HG03097 (cell line): ENCODE results near the gene LSP1.

Source experiments
- ATAC-seq: cut with Tn5 transposase; IDR thresholded peaks from one replicate; pipeline ENCODE4 v1.9.1; 2021; ENCODE audit not compliant: unreplicated experiment, low FRiP score

Gene LSP1

GRCh38 chr11:1926156-1927025 is 73.5 kb downstream of the LSP1 start:
- no peak for ATAC-seq

DNA sequence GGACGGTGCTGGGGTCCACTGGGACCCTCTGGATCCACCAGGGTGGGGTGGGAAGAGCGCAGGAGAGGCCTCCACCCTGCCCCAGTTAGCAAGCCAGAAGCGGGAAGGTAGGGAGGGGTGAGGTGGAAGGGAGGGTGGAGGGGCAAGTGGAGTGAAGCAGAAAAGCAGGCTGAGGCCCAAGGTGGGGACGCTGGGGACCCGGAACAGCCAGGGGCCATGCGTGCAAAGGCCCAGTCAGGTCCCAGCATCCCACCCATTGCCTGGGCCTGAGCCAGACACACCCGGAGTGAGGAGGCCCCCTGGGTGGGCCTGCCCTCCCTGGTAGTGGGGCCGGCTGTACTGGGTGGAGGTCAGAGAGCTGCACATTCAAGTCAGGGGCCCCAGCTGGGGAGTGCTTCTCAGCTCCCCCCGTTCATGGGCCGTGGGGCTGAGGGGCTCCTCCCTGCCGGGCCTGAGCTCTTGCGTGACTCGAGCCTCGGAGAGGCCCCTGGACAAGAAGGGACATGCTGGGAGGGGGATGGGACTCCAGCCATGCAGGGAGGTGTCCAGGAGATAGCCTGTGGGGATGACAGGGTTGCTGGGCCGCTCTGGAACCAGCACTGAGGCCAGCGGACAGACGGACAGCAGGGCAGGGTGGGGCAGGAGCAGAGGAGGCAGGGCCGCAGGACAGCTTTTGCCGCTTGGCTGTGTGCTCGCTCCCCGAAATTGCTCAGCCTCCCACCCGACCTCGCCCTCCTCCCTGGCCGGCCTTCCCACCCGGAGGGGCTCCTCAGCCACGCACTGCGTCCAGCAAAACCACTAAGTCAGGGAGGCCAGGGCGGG is 74.4 kb downstream of the LSP1 start:
- no peak for ATAC-seq

DNA sequence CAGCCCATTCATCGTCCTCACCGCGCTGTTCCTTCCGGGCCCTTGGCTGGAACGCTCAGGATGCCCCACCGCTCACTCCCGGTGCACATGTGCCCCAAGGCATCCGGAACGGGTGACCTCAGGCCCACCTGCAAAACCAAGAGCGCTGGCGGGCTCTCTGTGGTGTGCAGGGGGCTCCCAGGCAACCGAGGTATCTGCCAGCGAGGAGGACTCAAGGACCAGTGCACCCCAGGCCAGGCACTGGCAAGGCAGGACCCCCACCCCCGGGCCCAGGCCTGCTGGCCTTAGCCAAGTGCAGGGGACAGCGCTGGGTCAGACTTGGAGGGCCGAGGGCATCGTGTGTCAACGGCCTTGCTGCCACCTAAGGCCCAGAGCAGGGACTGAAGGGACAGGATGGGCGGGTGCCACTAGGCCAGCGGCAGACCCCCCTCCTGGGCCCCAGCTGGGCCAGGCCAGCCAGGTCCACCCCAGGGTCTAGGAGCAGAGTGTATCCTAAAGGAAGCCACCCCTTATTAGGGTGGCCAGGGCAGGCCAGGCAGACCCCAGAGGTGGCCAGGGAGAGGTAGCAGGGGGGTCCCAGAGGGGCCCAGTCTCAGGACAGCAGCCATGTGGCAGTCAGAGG is 75.1 kb downstream of the LSP1 start:
- no peak for ATAC-seq

GRCh38 chr11:1928470-1928890 is 75.6 kb downstream of the LSP1 start:
- no peak for ATAC-seq

GRCh38 chr11:1928891-1929541 is 76.1 kb downstream of the LSP1 start:
- ATAC-seq: no peak

- ATAC-seq: no peak
Measured at GRCh38 chr11:1929621-1930461, 77.0 kb downstream of the LSP1 start.

- ATAC-seq: no peak
Measured at GRCh38 chr11:1930462-1930830, 77.6 kb downstream of the LSP1 start.

DNA sequence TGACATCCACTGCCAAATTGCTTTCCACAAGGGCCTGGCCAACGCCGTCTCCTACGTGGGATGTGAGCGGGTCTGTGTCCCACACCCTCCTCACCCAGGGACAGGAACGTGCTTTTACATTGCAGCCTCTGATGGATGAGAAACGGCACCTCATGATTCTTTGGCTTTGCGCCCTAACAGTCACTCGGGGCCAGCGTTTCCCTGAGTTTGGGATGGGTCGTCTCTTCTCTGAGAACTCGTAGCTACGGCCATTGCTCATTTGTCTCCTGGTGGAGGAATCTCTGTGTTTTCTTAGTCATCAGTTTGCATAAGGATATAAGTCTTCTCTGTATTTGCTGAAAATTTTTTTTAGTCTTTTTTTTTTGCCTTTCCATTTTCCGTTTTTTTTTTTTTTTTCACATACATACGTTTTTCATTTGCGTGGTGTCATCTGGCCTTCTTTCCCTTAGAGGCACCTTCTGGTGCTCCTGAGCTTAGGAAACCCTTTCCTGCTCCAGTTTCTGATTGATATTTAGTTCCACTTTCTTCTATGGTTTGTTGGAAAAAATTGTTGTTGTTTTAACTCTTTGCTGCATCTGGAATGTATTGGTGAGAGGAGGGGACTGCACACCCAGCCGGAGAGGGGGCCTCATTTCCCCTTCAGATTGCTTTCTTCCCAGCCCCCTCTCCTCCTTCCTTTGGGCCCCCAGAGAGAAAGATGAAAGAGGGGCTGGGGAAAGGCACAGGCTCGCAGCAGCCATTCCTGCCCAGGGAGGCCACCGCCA is 78.6 kb downstream of the LSP1 start:
- ATAC-seq: no peak

GRCh38 chr11:1932105-1932480 is 79.2 kb downstream of the LSP1 start:
- ATAC-seq: no peak

- no peak for ATAC-seq
Measured at GRCh38 chr11:1932681-1933080, 79.8 kb downstream of the LSP1 start.

DNA sequence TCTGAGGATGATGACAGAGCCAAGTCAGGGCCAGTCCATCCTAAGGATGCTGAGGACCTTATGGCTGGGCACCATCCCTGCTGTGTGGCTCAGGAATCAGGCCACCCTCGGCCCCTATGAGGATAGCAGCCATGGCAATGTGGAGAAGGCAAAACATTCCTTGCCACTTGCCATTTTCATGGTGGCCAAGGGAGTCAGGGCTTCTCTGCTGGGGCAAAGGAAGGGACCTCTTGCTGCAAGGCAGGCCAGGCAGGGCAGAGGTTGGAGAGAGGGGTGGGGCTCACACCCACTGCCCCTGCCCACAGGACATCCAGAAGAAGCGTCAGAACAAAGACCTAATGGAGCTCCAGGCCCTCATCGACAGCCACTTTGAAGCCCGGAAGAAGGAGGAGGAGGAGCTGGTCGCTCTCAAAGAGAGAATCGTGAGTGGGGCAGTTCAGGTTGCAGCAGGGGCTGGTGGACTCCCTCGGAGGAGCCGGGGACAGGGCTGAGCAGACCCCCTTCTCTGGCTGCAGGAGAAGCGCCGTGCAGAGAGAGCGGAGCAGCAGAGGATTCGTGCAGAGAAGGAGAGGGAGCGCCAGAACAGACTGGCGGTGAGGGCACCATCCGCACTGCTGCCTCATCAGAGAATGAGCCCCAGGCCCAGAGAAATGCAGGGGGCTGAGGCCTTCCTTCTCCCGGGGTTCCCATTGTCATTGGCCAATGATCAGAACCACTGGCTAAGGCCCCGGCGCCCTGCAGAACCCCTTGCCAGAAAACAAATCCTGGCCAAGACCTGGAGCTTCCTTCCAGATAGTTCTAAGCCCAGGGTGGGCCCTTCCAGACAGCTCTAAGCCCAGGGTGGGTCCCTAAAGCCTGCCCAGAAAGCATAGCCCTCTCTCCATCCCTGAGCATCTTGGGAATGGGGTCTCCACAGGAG is 80.8 kb downstream of the LSP1 start:
- ATAC-seq: no peak

GRCh38 chr11:1934335-1935155 is 81.7 kb downstream of the LSP1 start:
- ATAC-seq: no peak

- no peak for ATAC-seq
Measured at GRCh38 chr11:1935156-1936071, 82.5 kb downstream of the LSP1 start.

DNA sequence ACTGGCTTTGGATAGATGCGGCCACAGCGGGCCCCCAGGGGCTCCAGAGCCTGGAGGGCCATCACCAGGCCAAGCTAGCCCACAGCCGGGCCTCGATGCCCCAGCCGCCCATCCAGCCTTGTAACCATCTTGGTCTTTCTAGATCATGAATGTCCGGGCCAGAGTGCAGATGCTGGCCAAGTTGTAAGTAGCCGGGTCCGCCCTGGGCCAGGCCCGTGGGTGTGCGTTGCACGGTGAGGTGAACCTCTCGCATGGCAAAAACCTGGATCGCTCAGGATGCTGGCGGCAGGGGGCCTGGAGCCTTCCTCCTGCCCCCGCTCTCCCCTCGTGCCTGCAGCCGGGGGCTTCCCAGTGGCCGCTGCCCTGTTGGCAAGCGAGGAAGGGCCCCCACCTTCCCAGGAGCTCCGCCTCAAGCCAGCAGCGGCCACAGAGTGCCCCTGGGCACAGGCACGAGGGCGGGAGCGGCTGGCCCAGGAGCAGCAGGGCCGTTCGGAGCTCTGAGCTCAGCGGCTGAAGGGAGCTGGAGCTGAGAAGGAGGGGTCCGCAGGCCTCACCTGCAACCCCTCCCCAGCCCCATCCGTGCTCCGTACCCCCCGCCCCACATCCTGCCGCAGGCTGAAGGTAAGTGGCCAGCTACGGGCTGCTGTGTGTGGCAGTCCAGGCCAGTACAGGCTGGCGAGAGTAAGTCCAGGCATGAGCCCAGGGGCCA is 83.3 kb downstream of the LSP1 start:
- ATAC-seq: no peak

DNA sequence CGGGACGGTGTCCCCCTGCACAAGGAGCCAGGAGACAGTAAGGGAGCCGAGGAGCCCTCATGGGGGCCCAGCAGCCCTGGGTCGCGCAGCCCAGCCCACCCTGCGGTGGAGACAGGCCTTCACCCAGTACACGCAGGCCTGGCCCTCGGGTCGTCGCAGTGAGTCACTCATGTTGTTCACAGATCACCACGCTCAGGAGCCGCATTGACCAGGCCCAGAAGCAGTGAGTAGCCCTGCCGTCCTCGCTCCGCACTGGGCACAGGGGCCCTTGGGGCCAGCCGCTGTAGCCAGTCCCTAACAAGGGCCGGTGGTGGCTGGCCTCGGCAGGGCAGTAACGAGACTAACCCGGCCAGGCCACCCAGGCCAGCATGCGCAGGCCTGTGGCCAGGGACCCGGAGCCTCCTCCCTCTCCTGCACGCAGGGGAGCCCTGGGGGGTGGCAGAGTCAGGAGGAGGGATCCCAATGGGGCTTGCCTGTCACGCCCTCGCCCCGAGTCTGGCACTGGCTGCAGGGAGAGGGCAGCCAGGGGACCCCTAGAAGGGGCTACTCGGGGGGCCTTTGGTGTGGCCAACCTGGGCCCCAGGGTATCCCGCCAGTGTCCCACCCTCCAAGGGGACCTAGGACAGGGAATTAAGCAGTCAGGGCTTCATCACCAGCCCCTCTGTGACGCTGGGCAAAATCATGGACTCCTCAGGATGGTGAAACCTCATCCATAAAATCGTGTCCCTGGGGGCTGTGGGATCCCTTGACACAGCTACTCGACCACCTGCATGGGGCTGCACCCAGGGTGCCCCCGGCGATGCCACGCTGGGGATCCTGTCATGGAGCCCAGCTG is 84.1 kb downstream of the LSP1 start:
- ATAC-seq: no peak
